HepG2 (cell line): ENCODE measurements around the gene GGPS1. TPM values are rescaled to one million over a fixed set of nuclear protein-coding genes. Genes with fewer than 3 reads are reported as not detected.

Experiments
- CBX2 ChIP-seq, 2 experiments: fragments of 200-600 bp in 1 of 2; sonication (generic); formaldehyde crosslinking in 1 of 2; IDR thresholded peaks; 2 replicates each; pipeline versions ENCODE4 v1.7.0 to v1.8.1; 2018 to 2022; ENCODE audit warnings: low read depth in 2 of 2, low read length in 1 of 2, mild to moderate bottlenecking in 1 of 2, missing genetic modification reagents in 1 of 2
- GATA4 ChIP-seq: sonication (generic); IDR thresholded peaks from 2 replicates; pipeline ENCODE4 v1.6.1; 2016; ENCODE audit warnings: antibody characterized with exemption, low read depth, borderline replicate concordance
- HES4 ChIP-seq: sonication (generic); formaldehyde crosslinking; IDR thresholded peaks from 2 replicates; pipeline ENCODE4 v1.9.0; 2021; ENCODE audit warnings: mild to moderate bottlenecking, missing genetic modification reagents, borderline replicate concordance
- HHEX ChIP-seq: IDR thresholded peaks from 2 replicates; pipeline ENCODE4 v1.6.1; 2016; ENCODE audit warnings: control low read depth
- JARID2 ChIP-seq: sonication (generic); formaldehyde crosslinking; IDR thresholded peaks from 2 replicates; pipeline ENCODE4 v1.8.1; 2023; ENCODE audit warnings: missing genetic modification reagents, inconsistent platforms; ENCODE audit not compliant: insufficient replicate concordance
- KDM3A ChIP-seq: IDR thresholded peaks from 2 replicates; pipeline ENCODE4 v1.6.1; 2018; ENCODE audit warnings: low read depth, missing compliant biosample characterization
- MEIS1 ChIP-seq: sonication (generic); formaldehyde crosslinking; IDR thresholded peaks from 2 replicates; pipeline ENCODE4 v1.9.0; 2021; ENCODE audit warnings: mild to moderate bottlenecking, missing genetic modification reagents, moderate library complexity, borderline replicate concordance
- NAIF1 ChIP-seq: sonication (generic); formaldehyde crosslinking; IDR thresholded peaks from 2 replicates; pipeline ENCODE4 v1.5.0; 2020; ENCODE audit warnings: mild to moderate bottlenecking, missing genetic modification reagents, borderline replicate concordance
- PAF1 ChIP-seq: IDR thresholded peaks from 2 replicates; pipeline ENCODE4 v1.6.1; 2016; ENCODE audit warnings: missing genetic modification reagents, missing compliant biosample characterization
- RELA ChIP-seq: sonication (generic); formaldehyde crosslinking; IDR thresholded peaks from 2 replicates; pipeline ENCODE4 v1.4.0; 2020; ENCODE audit warnings: missing genetic modification reagents
- REXO4 ChIP-seq: sonication (generic); formaldehyde crosslinking; IDR thresholded peaks from 2 replicates; pipeline ENCODE4 v1.8.0; 2022; ENCODE audit warnings: missing genetic modification reagents, mild to moderate bottlenecking, borderline replicate concordance
- RFXANK ChIP-seq: IDR thresholded peaks from 2 replicates; pipeline ENCODE4 v1.6.1; 2016
- SOX5 ChIP-seq: IDR thresholded peaks from 2 replicates; pipeline ENCODE4 v1.6.1; 2016; ENCODE audit warnings: borderline replicate concordance
- SPEN ChIP-seq: sonication (generic); formaldehyde crosslinking; IDR thresholded peaks from 2 replicates; pipeline ENCODE4 v1.5.1; 2020; ENCODE audit warnings: low read depth, mild to moderate bottlenecking, missing genetic modification reagents
- TBX2 ChIP-seq: sonication (generic); formaldehyde crosslinking; IDR thresholded peaks from 2 replicates; pipeline ENCODE4 v1.5.0; 2020; ENCODE audit warnings: missing genetic modification reagents, mild to moderate bottlenecking, borderline replicate concordance
- TSC22D2 ChIP-seq: sonication (generic); formaldehyde crosslinking; IDR thresholded peaks from 2 replicates; pipeline ENCODE4 v1.5.1; 2020; ENCODE audit warnings: missing genetic modification reagents, mild to moderate bottlenecking, borderline replicate concordance
- ZBTB7A ChIP-seq: sonication (generic); formaldehyde crosslinking; IDR thresholded peaks from 2 replicates; pipeline ENCODE4 v1.8.0; 2022; ENCODE audit warnings: mild to moderate bottlenecking, missing genetic modification reagents
- ZFP36L1 ChIP-seq: sonication (generic); formaldehyde crosslinking; IDR thresholded peaks from 2 replicates; pipeline ENCODE4 v1.8.0; 2022; ENCODE audit warnings: mild to moderate bottlenecking, missing genetic modification reagents, moderate library complexity
- ZNF207 ChIP-seq: fragments of 450-650 bp; IDR thresholded peaks from 2 replicates; pipeline ENCODE4 v1.6.1; 2016; ENCODE audit warnings: antibody characterized with exemption, borderline replicate concordance
- ZNF260 ChIP-seq: sonication (generic); formaldehyde crosslinking; IDR thresholded peaks from 2 replicates; pipeline ENCODE4 v1.4.0; 2020; ENCODE audit warnings: missing genetic modification reagents, low read depth, mild to moderate bottlenecking, borderline replicate concordance
- ZNF329 ChIP-seq: sonication (generic); formaldehyde crosslinking; IDR thresholded peaks from 2 replicates; pipeline ENCODE4 v1.9.0; 2021; ENCODE audit warnings: low read depth, mild to moderate bottlenecking, missing genetic modification reagents
- ZNF629 ChIP-seq: sonication (generic); formaldehyde crosslinking; conservative IDR thresholded peaks from 2 replicates; pipeline ENCODE4 v1.5.0; 2020; ENCODE audit warnings: missing genetic modification reagents
- ZNF772 ChIP-seq: sonication (generic); formaldehyde crosslinking; IDR thresholded peaks from 2 replicates; pipeline ENCODE4 v1.5.0; 2020; ENCODE audit warnings: mild to moderate bottlenecking, missing genetic modification reagents
- ZNF775 ChIP-seq: sonication (generic); formaldehyde crosslinking; IDR thresholded peaks from 2 replicates; pipeline ENCODE4 v1.4.0; 2020; ENCODE audit warnings: missing genetic modification reagents, mild to moderate bottlenecking, moderate library complexity, borderline replicate concordance
- ZNF776 ChIP-seq: sonication (generic); formaldehyde crosslinking; IDR thresholded peaks from 2 replicates; pipeline ENCODE4 v1.4.0; 2020; ENCODE audit warnings: mild to moderate bottlenecking, missing genetic modification reagents
- polyA plus RNA-seq, 8 experiments: library from polyadenylated mRNA; depleted of rRNA in 3 of 8; stranded (reverse) in 7 of 8; unstranded in 1 of 8; fragments of >200 nt; fragmentation: Illumina TruSeq in 4 of 8; extraction: Trizol in 4 of 8; gene quantifications; 2 replicates each; pipeline versions ENCODE4 v1.2.1 to v1.2.3, GENCODE V29; 2011 to 2016; ENCODE audit warnings: low read depth in 4 of 8, missing spikeins in 1 of 8, mixed read lengths in 1 of 8; ENCODE audit not compliant: insufficient read depth in 1 of 8
- total RNA-seq, 5 experiments: library from RNA; depleted of rRNA; stranded (reverse); fragments of >200 nt; fragmentation: Illumina TruSeq; extraction: Trizol; gene quantifications; 2 replicates each; pipeline ENCODE4 v1.2.3, GENCODE V29; 2016; ENCODE audit warnings: low read depth in 1 of 5
- TF ChIP-seq, protein P1 (sequence below): IDR thresholded peaks from 2 replicates; pipeline ENCODE4 v1.6.1; 2016
- TF ChIP-seq, protein P2 (sequence below): sonication (generic); formaldehyde crosslinking; IDR thresholded peaks from 2 replicates; pipeline ENCODE4 v1.5.0; 2020; ENCODE audit warnings: mild to moderate bottlenecking, missing genetic modification reagents, borderline replicate concordance

The GGPS1 gene
- total and polyA plus RNA-seq, 2 of the 13 experiments (the other 11 are each of a cell fraction or from before 2014, with no cell fraction given) = 28.8 to 42.6 TPM

DNA sequence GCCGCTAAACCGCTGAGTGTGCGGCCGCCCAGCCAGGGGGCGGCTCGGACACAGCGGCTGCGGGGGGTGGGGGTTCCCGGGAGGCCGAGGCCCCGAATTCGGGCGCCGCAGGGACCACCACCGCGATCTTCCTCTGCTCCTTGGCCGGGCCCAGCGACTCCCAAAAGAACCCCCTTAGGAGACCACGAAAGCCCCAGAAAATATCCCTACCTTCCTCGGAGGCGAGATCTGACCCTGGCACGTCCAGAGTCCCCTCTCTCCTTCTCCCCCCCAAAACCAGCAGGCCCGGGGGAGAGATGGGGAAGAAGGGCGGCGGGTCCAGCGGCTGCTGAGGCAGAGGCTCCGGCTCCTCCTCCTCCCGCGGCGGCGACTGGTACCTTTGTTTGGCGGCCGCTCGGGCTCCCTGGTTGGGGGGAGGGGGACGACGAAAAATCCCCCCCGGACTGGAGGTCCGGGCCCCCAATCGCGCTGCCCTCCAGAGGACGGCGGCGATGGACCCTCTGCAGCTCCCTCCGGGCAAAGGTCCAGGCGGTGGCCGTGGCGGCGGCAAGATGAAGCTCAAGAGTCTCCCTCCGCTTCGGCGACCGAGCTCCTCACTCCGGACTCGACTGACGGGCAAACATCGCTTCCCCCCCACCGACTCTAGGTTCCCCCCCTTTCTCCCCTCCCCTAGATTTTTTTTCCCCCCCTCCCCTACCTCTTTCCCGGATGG is 655 bp upstream of the GGPS1 start, which contains the start of gene ARID4B (continued):
- TF ChIP-seq, protein P1, sequence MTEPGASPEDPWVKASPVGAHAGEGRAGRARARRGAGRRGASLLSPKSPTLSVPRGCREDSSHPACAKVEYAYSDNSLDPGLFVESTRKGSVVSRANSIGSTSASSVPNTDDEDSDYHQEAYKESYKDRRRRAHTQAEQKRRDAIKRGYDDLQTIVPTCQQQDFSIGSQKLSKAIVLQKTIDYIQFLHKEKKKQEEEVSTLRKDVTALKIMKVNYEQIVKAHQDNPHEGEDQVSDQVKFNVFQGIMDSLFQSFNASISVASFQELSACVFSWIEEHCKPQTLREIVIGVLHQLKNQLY (CRISPR knock-in tag) = no peak
- TF ChIP-seq TBX2 (CRISPR knock-in tag) = peak; percentile 44; the same call in 1 of the 2 replicates
- TF ChIP-seq ZFP36L1 = no peak
- no peak for TF ChIP-seq HHEX (CRISPR knock-in tag)
- no peak for TF ChIP-seq NAIF1 (CRISPR knock-in tag)
- peak; percentile 24; the same call in 1 of the 2 replicates for TF ChIP-seq GATA4
- no peak for TF ChIP-seq CBX2 (IDR thresholded peaks at IDR 0.05; ENCODE audit: low read depth, low read length)
- TF ChIP-seq CBX2 (CRISPR knock-in tag; IDR thresholded peaks at IDR 0.05; ENCODE audit: low read depth) = no peak
- TF ChIP-seq MEIS1 (CRISPR knock-in tag) = no peak
- TF ChIP-seq ZNF775 = no peak
- TF ChIP-seq PAF1 = no peak
- no peak for TF ChIP-seq ZNF772 (CRISPR knock-in tag)
- TF ChIP-seq ZNF776 = no peak
- no peak for TF ChIP-seq ZNF207
- no peak for TF ChIP-seq JARID2 (CRISPR knock-in tag)
- TF ChIP-seq HES4 (CRISPR knock-in tag) = no peak
- no peak for TF ChIP-seq ZNF260 (CRISPR knock-in tag)
- TF ChIP-seq KDM3A (CRISPR knock-in tag) = no peak
- TF ChIP-seq ZNF629 (CRISPR knock-in tag) = no peak
- no peak for TF ChIP-seq ZNF329 (CRISPR knock-in tag)
- TF ChIP-seq ZBTB7A (CRISPR knock-in tag) = no peak
- TF ChIP-seq REXO4 (CRISPR knock-in tag) = no peak
- no peak for TF ChIP-seq TSC22D2 (CRISPR knock-in tag)
- TF ChIP-seq SOX5 (CRISPR knock-in tag) = no peak
- TF ChIP-seq, protein P2, sequence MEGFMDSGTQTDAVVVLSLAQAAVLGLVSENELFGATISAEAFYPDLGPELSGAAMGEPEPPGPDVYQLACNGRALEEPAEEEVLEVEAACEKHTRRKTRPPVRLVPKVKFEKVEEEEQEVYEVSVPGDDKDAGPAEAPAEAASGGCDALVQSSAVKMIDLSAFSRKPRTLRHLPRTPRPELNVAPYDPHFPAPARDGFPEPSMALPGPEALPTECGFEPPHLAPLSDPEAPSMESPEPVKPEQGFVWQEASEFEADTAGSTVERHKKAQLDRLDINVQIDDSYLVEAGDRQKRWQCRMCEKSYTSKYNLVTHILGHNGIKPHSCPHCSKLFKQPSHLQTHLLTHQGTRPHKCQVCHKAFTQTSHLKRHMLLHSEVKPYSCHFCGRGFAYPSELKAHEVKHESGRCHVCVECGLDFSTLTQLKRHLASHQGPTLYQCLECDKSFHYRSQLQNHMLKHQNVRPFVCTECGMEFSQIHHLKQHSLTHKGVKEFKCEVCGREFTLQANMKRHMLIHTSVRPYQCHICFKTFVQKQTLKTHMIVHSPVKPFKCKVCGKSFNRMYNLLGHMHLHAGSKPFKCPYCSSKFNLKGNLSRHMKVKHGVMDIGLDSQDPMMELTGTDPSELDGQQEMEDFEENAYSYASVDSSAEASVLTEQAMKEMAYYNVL (CRISPR knock-in tag) = no peak
- TF ChIP-seq SPEN (CRISPR knock-in tag) = no peak
- no peak for TF ChIP-seq RELA (CRISPR knock-in tag)
- no peak for TF ChIP-seq RFXANK (CRISPR knock-in tag)
